Cortex of kidney (tissue), 1 donor: ENCODE results near the gene CUTC.
"Not testable (repeated sequence)": the region's sequence is repeated elsewhere in the genome, so short reads cannot be mapped to it uniquely, and the experiment has no call there.

Source experiments
- DNase-seq: peaks from one replicate; lab custom pipeline; 2025; lab: John Stamatoyannopoulos, UW

Gene CUTC, protein sequence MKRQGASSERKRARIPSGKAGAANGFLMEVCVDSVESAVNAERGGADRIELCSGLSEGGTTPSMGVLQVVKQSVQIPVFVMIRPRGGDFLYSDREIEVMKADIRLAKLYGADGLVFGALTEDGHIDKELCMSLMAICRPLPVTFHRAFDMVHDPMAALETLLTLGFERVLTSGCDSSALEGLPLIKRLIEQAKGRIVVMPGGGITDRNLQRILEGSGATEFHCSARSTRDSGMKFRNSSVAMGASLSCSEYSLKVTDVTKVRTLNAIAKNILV

DNA sequence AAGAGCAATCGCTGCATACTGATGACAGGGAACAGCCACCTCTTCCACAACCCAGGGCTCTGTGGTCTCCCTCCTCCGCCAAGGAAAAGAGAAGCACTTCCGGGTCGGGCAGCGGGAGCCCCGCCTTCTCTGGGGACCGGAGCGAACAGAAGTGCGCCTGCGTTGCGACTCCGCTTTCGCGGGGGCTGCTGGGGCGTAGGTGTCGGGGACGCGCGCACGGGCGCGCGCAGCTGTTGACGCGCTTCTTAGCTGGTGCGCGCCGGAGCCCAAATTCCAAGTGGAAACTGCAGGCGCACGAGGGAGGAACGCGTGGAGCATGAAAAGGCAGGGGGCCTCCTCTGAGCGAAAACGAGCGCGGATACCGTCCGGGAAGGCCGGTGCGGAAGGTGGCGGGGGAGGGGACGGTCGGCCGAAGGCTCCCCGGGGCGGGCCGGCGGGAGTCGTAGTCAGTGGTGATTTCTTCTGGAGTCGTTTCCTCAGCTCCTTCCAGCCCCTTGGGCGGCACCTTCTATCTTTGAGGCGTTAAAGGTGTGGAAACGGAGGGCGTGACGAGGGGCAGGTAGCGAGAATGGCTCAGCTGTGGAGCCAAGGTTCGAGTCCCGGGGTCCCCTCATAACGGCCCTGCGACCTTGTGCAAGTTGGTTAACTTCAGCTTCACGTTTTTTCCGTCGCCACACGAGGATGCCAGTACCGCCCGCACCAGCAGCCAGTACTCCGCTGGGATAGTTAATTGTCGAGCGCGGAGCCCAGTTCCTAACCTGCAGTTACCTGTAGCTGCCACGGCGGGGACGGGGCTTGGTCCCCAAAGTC is at the start of gene CUTC, which contains the start of gene COX15:
Gene CUTC (plus strand): TSS at position 202 of the 810 bp plus-strand sequence. CDS start 115 bp downstream, at position 317.
Gene COX15 (minus strand): TSS at position 95 of the 810 bp plus-strand sequence. CDS start 78 bp downstream, at position 17.
- DNase-seq: peak; percentile 74

DNA sequence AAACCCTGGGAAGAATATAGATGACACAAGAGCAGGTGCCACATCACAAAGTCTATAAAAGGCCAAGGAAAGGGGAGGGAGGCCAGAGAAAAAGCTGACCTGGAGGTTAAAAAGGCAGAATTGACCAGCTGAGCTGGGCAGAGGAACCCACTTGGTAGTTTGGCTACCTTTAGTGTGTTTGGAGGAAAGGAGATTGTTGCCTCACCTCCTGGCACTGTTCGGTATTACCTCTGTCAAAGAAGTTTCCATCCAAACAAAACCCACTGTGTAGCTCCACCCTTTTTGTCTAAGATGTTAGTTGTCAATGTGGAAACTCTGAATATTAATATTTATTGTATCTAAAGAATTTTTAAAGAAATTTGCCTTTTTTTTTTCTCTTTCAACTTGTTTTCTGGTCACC is 49.3 kb upstream of the CUTC start:
- no peak for DNase-seq

DNA sequence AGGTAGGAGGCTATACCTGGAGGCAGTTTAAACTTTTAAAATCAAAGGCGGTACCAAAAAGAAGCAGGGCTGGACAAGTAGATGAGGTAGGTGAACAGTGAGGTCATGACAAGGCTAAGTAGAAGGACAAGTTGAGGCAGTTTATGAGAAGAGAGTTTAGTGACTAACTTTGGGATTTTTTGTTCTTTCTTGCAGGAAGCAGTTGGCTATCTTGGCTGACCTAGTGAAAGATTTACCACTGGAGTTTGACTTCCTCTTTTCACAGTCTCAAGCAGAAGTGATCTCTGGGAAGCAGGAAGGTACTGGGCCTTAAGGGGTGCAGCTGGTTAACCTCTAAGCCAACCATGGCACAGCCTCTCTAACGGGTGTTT is 46.5 kb upstream of the CUTC start:
- no peak for DNase-seq

DNA sequence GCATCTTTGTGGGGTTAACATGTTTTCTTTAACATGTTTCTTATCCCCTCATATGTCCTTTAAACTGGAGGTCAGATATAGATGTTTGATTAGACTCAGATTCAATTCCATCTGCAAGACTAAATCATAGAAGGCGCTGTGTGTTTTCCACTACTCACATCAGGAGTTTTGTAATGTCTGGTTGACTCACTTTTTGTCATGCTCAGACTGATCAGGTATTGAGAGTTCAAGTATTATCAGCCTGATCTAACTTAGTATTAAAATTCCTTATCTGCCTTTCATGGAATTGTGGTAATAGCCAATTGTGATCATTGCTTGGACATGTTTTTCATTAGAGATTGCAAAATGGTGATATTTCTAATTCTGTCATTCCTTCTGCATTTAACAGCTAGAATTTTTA is 42.6 kb upstream of the CUTC start:
- DNase-seq: no peak

DNA sequence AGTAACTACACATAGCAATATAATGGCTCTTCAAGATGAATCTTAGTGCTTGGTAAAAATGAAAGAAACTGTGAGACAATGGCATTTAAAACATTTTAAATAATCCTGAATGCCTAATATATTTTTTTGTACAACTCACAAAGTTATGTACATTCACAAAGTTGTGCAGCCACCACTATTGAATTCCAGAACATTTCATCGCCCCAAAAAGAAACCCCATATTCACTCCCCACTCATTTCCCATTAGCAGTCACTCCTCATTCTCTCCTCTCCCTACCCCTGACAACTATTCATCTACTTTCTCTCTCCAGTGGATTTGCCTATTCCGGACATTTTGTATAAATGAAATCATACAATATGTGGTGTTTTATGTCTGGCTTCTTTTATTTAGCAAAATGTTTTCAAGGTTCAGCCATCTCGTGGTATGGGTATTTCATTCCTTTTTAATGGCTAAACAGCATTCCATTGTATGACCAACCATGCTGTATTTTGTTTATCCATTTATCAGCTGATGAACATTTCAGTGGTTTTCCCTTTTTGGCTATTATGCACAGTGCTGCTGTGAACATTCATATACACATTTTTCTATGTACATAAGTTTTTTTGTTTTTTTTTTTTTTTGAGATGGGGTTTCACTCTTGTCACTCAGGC is 38.0 kb upstream of the CUTC start:
- no peak for DNase-seq

DNA sequence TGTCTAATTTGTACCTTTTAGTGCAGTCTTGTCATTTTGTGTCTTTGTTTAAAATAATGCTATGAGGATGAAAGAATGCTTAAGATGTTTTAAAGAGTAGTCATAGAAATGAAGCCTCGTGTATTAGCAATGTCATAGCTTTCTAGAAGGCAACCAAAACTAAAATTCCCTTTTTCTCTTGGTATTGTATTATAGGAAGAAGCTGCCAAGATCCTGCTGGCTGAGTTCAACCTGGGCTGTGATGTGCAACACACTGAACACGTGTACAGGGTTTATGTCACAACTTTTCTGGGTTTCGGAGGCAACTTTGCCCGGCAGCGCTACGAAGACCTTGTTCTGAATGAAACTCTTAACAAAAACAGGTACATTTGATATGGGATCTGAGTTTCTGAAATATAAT is 36.3 kb upstream of the CUTC start:
- DNase-seq: no peak

DNA sequence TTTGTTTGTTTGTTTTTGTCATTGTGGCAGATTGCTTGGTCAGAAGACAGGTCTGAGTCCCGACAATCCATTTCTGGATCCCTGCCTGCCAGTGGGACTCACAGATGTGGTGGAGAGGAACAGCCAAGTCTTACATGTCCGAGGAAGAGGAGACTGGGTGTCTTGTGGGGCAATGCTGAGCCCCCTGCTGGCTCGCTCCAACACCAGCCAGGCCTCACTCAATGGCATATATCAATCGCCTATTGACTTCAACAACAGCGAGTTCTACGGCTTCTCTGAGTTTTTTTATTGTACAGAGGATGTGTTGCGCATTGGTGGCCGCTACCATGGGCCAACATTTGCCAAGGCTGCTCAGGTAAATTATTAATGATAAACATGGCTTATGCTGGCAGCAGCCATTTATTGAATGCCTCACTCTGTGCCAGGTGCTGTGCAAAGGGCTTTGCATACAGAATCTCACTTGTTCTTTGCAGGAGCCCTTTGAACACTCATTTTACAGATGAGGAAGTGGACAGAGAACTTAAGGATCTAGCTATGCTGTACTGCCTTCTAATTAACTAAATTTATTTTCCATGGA is 33.4 kb upstream of the CUTC start:
- no peak for DNase-seq

DNA sequence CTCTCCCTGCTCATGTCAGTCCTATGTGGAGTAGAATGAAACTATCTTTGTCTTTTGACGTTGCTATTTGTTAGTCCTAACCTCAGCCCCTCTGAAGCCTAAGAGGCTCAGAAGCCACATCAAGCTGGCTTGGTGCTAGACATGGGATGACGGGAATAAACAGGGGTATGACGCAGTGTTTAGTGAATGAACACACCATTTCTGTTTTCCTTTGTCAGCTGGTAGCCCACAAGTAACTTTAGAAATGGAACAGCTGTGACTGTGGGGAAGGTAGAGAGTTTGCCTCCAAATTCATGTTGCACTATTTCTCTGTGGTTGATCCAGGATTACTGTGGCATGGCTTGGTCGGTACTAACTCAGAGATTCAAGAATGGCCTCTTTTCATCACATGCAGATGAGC is 31.4 kb upstream of the CUTC start:
- no peak for DNase-seq

DNA sequence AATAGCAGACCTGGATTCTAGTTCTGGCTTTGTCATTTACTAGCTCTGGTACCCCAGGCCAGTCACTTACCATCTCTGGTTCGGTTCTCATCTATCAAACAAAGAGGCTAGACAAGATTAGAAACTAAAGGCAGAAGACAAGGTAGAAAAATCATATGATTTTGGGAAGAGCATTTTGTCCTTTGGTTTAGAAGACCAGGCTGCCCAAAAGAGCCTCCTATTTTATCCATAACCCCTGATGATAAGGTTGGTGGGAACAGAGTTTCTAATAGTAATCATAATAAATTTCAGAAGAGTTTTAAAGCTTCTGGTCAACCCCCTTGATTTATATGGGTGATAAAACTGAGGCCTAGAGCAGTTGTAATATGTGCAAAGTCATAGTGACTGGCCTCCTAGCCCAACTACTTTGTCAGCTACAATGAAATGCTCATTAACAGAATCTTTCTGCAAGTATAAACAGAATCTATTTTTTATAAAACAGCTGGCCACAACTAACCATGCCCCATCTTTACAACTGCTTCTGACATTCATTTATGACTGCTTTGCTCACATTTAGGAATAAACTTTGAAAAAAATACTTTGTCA is 23.5 kb upstream of the CUTC start:
- DNase-seq: no peak

DNA sequence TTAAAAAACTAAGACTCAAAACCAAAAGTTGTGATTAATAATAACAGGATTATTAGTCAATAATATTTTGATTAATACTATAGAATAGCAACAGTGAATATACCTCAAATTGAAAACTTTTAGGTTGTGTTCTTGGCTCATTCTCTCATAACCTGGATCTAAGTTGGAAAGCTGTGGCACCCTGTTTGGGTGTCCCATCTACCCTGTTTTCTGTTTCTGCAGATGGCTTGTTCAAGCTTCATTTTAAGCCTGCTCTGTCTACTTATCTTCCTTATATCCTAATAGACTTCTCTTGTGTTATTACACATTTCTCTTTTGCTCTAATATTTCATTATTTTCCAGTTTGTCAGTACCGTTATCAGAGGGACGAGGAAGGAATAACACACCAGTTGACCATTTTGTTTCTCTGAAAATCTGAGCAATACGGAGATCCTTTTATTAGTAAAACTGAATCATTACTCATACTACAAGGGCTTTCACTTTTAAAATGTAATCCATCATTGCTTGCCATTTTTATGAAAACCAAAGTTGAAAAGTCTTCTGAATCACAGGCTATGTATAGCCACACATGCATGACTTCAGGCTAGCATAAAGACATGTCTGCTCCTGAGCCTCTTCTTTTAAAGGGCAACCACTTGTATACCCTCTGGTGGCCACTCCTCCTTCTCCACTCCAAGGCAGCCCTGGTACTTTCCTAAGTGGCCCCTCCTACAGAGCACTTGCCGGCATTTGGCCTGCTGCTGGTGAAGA is 22.4 kb upstream of the CUTC start:
- DNase-seq: no peak

DNA sequence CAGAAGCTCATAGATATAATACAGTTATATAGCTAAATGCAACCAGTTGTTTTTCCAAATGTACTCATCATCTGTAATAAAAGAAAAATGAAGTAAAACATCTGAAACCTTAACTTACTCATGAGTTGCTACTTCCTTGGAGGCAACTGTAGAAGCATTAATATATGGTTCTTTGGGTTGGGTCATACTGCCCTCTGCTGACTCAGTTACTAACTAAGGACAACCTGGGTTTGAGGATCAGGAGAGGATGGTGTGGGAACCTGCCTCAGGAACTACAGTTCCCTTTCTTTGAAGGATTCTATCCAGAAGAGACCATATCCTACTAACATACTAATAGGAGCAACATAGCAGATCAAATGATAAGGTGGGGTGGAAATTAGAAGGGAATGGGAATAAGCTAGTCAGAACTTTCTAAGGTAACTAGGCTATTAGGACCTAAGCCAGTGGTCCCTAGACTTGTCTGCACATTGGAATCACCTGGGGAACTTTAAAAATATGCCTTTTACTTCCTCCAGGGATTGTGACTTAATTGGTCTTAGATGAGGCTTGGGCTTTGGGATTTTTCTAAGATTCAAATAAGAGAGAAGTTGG is 20.8 kb upstream of the CUTC start:
- no peak for DNase-seq

DNA sequence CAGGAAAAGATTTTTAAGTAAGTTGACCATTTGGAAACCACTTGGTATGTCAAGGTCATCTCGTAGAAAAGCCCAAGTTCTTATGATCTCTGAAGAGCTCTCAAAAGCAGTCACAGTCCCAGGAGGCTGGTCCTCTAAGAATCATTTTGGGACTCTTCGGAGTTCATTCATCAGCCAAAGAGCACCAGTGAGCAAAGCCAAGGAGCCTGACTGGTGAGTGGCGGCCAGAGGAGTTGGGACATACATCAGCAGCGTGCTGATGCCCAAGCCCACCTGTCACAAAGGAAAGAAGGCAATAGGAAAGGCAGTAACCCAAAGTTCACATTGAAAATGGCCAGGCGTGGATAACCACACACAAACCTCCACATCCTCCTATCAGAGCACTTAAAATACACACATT is 17.6 kb upstream of the CUTC start:
- DNase-seq: no peak

DNA sequence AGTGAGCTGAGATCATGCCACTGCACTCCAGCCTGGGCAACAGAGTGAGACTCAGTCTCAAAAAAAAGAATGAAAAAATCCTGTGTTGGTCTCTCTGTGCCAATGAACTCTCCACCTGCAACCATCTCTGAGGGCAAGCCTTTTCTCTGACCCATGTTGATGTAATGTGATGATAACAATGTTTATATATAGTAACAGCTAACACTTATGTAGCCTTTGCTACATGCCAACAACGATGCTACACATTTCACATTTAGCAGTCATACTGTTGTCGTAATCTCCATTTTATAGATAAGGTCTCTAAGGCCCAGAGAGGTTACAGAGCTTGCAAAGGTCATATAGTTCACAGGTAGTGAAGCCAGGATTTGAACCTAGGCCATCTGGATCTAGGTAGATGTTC is 11.6 kb upstream of the CUTC start:
- DNase-seq: no peak

DNA sequence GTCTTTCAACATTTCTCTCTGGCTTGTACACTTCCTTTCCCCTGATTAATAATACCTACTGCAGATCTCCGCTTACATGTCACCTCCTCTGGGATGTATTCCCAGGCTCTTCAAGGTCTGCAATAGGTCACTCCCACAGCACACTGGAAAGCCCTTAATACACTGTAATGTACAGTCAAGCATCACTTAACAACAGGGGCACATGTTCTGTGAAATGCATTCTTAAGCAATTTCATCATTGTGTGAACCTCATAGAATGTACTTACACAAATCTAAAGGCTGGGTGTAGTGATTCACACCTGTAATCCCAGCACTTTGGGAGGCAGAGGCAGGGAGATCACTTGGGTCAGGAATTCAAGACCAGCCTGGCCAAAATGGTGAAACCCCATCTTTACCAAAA is 2.0 kb upstream of the CUTC start:
- DNase-seq: no peak

DNA sequence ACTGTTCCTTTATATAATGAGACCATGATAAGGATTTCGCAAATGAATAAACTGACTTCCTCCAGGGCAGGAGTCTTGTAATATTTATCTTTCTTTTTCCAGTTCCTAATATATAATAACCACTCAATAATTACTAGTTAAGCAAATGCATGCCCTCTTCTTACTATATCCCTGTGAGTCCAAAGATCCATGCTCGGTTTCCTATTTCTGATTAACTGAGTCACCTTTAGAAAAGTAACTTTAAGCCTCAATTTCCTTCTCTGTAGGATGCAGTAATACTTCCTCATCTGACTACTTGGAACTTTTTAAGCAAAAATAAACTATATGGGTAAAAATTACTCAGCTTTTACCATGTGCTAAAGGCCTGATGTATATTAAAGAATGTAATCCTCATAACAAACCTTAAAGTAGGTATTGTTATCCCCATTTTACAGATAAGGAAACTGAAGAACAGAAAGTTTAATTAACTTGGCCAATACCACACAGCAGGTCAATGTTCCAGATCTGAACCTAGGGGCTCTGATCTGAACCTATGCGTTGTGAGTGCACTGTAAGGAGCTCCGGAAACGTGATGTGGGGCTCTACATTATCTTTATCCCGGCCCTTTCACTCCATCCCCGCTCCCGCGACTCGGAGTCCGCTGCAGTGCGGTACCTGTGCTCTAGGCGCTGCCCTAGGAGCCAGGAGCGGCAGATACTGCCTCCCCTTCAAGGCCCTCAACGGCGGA is 565 bp upstream of the CUTC start:
- no peak for DNase-seq

DNA sequence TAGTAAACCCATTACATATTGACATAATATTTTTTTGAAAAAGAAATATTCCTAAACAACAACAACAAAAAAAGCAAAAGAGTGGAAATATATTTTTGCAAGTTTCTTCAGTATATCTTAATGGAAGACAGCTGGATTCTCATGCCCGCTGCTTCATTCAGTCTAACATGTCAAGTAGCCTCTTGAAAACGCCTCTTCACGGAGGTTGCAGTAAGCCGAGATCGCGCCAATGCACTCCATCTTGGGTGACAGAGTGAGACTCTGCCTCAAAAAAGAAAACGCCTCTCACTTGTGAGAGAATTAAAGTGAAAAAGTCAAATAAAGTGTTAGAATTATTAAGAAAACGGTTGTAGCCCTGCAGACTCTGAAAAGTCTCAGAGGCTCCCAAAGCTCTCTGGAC is 1.3 kb downstream of the CUTC start:
- no peak for DNase-seq

DNA sequence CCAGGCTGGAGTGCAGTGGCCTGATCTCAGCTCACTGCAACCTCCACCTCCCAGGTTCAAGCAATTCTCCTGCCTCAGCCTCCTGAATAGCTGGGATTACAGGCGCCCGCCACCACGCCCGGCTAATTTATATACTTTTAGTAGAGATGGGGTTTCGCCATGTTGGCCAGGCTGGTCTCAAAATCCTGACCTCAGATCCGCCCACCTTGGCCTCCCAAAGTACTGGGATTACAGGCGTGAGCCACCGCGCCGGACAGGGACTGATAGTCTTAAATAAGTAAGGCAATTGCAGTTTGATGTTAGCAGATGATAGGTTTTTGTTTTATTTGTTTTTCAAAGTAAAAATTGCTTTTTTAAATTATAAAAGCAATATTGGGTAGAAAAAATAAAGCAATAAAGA is 2.1 kb downstream of the CUTC start:
- not testable (repeated sequence) for DNase-seq

DNA sequence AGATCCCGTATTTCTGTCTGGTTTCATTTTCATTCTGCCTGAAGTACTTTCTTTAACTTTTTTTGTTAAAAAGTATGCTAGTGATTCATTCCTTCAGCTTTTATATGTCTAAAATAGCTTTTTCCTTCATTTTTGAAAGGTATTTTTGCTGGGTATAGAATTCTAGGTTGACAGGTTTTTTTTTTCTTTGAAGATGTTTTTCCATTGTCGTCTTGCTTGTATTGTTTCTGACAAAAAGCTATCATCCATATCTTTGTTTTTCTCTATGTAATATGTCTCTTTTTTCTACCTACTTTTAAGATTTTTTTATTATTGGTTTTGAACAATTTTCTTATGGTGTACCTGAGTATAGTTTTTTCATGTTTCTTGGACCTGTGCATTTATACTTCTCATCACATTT is 8.2 kb downstream of the CUTC start:
- DNase-seq: no peak

DNA sequence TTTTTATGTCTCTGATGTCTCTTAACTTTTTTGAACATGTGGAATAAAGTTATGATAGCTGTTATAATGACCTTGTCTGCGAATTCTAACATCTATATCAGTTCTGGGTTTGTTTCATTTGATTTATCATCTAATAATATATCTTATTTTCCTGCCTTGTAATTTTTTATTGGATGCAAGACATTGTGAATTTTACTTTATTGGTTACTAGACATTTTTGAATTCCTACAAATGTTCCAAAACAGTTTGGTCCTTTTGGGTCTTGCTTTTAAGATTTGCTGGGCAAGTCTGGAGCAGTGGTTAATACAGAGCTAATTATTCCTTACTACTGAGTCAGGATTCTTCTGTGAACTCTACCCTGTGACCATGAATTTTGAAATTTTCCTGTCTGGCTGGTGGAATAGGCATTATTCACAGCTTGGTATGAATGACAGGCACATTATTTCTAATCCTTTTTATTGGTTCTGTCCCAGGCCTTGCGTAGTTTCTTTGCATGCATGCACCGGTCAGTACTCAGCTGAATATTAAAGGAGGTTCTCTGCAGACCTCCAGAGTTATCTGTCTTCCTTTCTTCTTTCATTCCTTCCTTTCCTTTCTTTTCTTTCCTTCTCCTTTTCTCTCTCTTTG is 9.0 kb downstream of the CUTC start:
- DNase-seq: no peak

DNA sequence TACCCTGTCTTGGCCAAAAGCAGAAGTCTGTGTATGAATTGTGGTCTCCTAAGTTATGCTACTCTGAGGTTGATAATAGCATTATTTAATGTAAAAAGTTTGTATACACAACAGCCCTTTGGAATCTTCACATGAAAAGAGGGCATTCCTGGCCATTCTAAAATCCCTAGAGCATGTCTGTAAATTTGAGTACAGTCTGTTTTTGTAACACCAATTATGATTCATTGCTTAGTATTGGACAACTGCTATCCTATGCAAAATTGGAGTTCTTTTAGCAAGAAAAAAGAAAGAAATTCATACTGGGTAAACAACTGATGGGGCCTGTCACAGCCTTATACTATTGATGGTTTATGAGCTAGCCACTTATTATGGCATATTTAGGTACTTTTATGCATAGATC is 10.2 kb downstream of the CUTC start:
- DNase-seq: no peak
